OCI-LY3 (cell line): Measurements from ENCODE around the gene RANBP3.

ENCODE experiments used
- H2AFZ ChIP-seq: fragments of 200-600, 300-600 bp; shearing (Covaris generic); 2 replicates; pipeline ENCODE4 v1.6.0; 2014; ENCODE audit warnings: antibody characterized with exemption, low read depth, low read length
- H3K27ac ChIP-seq: fragments of 200-600, 300-600 bp; sonication (generic); 2 replicates; pipeline ENCODE4 v1.5.1; 2014; ENCODE audit warnings: mild to moderate bottlenecking, low read length, moderate library complexity, mixed read lengths
- H3K27me3 ChIP-seq: fragments of 200-600, 300-600 bp; sonication (generic); 2 replicates; pipeline ENCODE4 v1.6.1; 2014; ENCODE audit warnings: low read depth, low read length, mixed read lengths
- H3K36me3 ChIP-seq: fragments of 200-600, 300-600 bp; sonication (generic); replicated peaks from 2 replicates; pipeline ENCODE3; 2014; ENCODE audit warnings: low read depth, low read length, mixed read lengths
- H3K4me1 ChIP-seq: fragments of 300-600, 200-600 bp; sonication (generic); 2 replicates; pipeline ENCODE4 v1.6.1; 2014; ENCODE audit warnings: low read length, mixed read lengths
- H3K4me2 ChIP-seq: fragments of 200-600, 300-600 bp; sonication (generic); 2 replicates; pipeline ENCODE4 v1.6.1; 2014; ENCODE audit warnings: low read length, mixed read lengths
- H3K4me3 ChIP-seq: fragments of 300-600, 200-600 bp; sonication (generic); 2 replicates; pipeline ENCODE4 v1.5.1; 2014; ENCODE audit warnings: antibody characterized with exemption, mild to moderate bottlenecking, low read length, moderate library complexity
- H3K79me2 ChIP-seq: fragments of 300-600, 200-600 bp; shearing (Covaris generic); 2 replicates; pipeline ENCODE4 v1.6.1; 2014; ENCODE audit warnings: mild to moderate bottlenecking, low read length, mixed read lengths
- H3K9ac ChIP-seq: fragments of 300-600, 200-600 bp; shearing (Covaris generic); 2 replicates; pipeline ENCODE4 v1.6.0; 2014; ENCODE audit warnings: mild to moderate bottlenecking, low read length, moderate library complexity
- H3K9me3 ChIP-seq: fragments of 200-600, 300-600 bp; shearing (Covaris generic); 2 replicates; pipeline ENCODE4 v1.6.1; 2014; ENCODE audit warnings: low read length, mixed read lengths; ENCODE audit not compliant: insufficient read depth
- H4K20me1 ChIP-seq: fragments of 200-600, 300-600 bp; sonication (generic); 2 replicates; pipeline ENCODE4 v1.6.1; 2016; ENCODE audit warnings: low read length, mixed read lengths; ENCODE audit not compliant: insufficient read depth
- CTCF ChIP-seq: fragments of 200-600, 300-600 bp; sonication (generic); IDR thresholded peaks from 2 replicates; pipeline ENCODE4 v1.5.1; 2014; ENCODE audit warnings: antibody characterized with exemption, low read length, low read depth
- EZH2phosphoT487 ChIP-seq: fragments of 200-600 bp; shearing (Covaris generic); IDR thresholded peaks from 2 replicates; pipeline ENCODE4 v1.6.1; 2018; ENCODE audit warnings: antibody characterized with exemption, mixed run types, low read depth

RANBP3 gene

GRCh38 chr19:6020166-6020882 is 42.4 kb upstream of the RANBP3 start:
- Histone ChIP-seq H3K9me3 (no peaks in the 10 kb centered on the region), H3K79me2 (no peaks in the 10 kb centered on the region), H3K36me3 (no peaks in the 10 kb centered on the region), H3K9ac (no peak overlapping the region), H3K4me2 (no peak overlapping the region), H3K27me3 (no peaks in the 10 kb centered on the region), H2AFZ (no peak overlapping the region), H3K27ac (no peak overlapping the region), H3K4me3 (no peak overlapping the region), H3K4me1 (peaks cover 6% of the 10 kb centered on the region; the same call in 1 of the 2 replicates), H4K20me1 (no peaks in the 10 kb centered on the region)
- TF ChIP-seq EZH2phosphoT487, result no peak
- no peak for TF ChIP-seq CTCF

- no peaks in the 10 kb centered on the region for H4K20me1 ChIP-seq
- no peak overlapping the region for H3K4me2 ChIP-seq
- no peaks in the 10 kb centered on the region for H3K9me3 ChIP-seq
- no peaks in the 10 kb centered on the region for H3K27me3 ChIP-seq
- no peak overlapping the region for H3K9ac ChIP-seq
- H3K79me2 ChIP-seq, result no peaks in the 10 kb centered on the region
- H3K27ac ChIP-seq, result no peak overlapping the region
- peaks cover 6% of the 10 kb centered on the region; the same call in 1 of the 2 replicates for H3K4me1 ChIP-seq
- no peak overlapping the region for H2AFZ ChIP-seq
- H3K36me3 ChIP-seq, result no peaks in the 10 kb centered on the region
- TF ChIP-seq EZH2phosphoT487 (no peak), CTCF (peak; percentile 35; the same call in 1 of the 2 replicates)
- no peak overlapping the region for H3K4me3 ChIP-seq
Measured at GRCh38 chr19:6018786-6019185, 40.8 kb upstream of the RANBP3 start.

GRCh38 chr19:6017576-6017975 is 39.6 kb upstream of the RANBP3 start:
- Histone ChIP-seq H3K79me2 (no peaks in the 10 kb centered on the region), H3K4me1 (peaks cover 5% of the 10 kb centered on the region; the same call in 1 of the 2 replicates), H3K9me3 (no peaks in the 10 kb centered on the region), H3K9ac (no peak overlapping the region), H3K4me2 (no peak overlapping the region), H3K4me3 (no peak overlapping the region), H2AFZ (no peak overlapping the region), H3K27me3 (no peaks in the 10 kb centered on the region), H3K27ac (no peak overlapping the region), H3K36me3 (no peaks in the 10 kb centered on the region), H4K20me1 (no peaks in the 10 kb centered on the region)
- TF ChIP-seq CTCF (no peak), EZH2phosphoT487 (no peak)

GRCh38 chr19:6015841-6016545 is 38.1 kb upstream of the RANBP3 start:
- Histone ChIP-seq H3K9ac (no peak overlapping the region), H3K27ac (no peak overlapping the region), H3K36me3 (no peaks in the 10 kb centered on the region), H3K4me3 (no peak overlapping the region), H4K20me1 (no peaks in the 10 kb centered on the region), H3K9me3 (no peaks in the 10 kb centered on the region), H3K27me3 (no peaks in the 10 kb centered on the region), H3K79me2 (no peaks in the 10 kb centered on the region), H3K4me1 (no peaks in the 10 kb centered on the region), H3K4me2 (no peak overlapping the region), H2AFZ (no peak overlapping the region)
- TF ChIP-seq EZH2phosphoT487 (no peak), CTCF (no peak)
